OCI-LY3 (cell line): ENCODE data around the gene IL17RD.

Experiments used
- EZH2phosphoT487 ChIP-seq: fragments of 200-600 bp; shearing (Covaris generic); IDR thresholded peaks from 2 replicates; pipeline ENCODE4 v1.6.1; 2018; ENCODE audit warnings: antibody characterized with exemption, mixed run types, low read depth
- TF ChIP-seq, protein P1 (sequence below): fragments of 200-600, 300-600 bp; sonication (generic); IDR thresholded peaks from 2 replicates; pipeline ENCODE4 v1.5.1; 2014; ENCODE audit warnings: antibody characterized with exemption, low read length, low read depth

DNA sequence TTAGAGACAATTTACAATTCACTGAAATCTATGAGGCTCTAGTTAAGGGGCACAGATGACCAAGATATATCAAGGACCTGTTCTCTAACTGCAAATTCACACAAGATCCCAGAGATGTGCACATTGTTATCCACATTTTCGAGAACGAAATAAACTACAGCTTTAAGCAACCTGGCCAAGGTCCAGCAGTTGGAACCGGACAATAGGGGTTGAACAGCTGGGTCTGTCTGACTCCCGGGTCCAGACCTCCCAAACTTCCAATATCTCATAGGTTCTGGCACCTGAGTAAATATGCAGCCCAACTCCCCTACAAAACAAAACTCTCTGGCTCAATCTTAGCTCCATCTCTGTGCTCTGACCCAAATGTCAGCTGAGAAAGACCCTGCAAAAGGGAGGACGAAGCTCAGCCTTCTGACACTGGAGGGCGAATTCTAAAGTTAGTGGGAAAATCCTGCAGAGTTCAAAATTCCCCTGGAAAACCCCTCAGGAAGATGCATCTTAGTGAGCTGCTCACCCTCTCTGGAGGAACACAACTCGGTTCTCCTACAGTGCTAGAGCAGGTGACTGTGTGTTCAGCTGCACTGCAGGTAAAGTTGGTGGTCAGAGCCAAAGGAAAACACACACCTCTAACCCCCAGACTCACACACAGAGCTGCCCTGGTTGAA is 118.9 kb downstream of the IL17RD start:
- TF ChIP-seq, protein P1, sequence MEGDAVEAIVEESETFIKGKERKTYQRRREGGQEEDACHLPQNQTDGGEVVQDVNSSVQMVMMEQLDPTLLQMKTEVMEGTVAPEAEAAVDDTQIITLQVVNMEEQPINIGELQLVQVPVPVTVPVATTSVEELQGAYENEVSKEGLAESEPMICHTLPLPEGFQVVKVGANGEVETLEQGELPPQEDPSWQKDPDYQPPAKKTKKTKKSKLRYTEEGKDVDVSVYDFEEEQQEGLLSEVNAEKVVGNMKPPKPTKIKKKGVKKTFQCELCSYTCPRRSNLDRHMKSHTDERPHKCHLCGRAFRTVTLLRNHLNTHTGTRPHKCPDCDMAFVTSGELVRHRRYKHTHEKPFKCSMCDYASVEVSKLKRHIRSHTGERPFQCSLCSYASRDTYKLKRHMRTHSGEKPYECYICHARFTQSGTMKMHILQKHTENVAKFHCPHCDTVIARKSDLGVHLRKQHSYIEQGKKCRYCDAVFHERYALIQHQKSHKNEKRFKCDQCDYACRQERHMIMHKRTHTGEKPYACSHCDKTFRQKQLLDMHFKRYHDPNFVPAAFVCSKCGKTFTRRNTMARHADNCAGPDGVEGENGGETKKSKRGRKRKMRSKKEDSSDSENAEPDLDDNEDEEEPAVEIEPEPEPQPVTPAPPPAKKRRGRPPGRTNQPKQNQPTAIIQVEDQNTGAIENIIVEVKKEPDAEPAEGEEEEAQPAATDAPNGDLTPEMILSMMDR, result no peak
- TF ChIP-seq EZH2phosphoT487, result no peak
